BLaER1 (cell line): Measurements from ENCODE around the gene SMYD3.
A peak's percentile ranks its signal among the peaks of the same experiment; 100 is the strongest.

ENCODE experiments used
- H3K27ac ChIP-seq: shearing (Covaris generic); formaldehyde crosslinking; 2 replicates; pipeline ENCODE4 v1.8.1; 2022
- H3K27me3 ChIP-seq: shearing (Covaris generic); formaldehyde crosslinking; 2 replicates; pipeline ENCODE4 v1.8.1; 2022
- H3K36me3 ChIP-seq: shearing (Covaris generic); formaldehyde crosslinking; 2 replicates; pipeline ENCODE4 v1.8.1; 2022
- H3K4me1 ChIP-seq: shearing (Covaris generic); formaldehyde crosslinking; 2 replicates; pipeline ENCODE4 v1.8.1; 2022
- H3K4me2 ChIP-seq: shearing (Covaris generic); formaldehyde crosslinking; 2 replicates; pipeline ENCODE4 v1.8.1; 2022
- H3K4me3 ChIP-seq: shearing (Covaris generic); formaldehyde crosslinking; 2 replicates; pipeline ENCODE4 v1.8.1; 2022
- H3K9ac ChIP-seq: shearing (Covaris generic); formaldehyde crosslinking; 2 replicates; pipeline ENCODE4 v1.8.1; 2022
- H3K9me3 ChIP-seq: shearing (Covaris generic); formaldehyde crosslinking; 2 replicates; pipeline ENCODE4 v1.8.1; 2022
- H4K20me1 ChIP-seq: shearing (Covaris generic); formaldehyde crosslinking; 2 replicates; pipeline ENCODE4 v1.8.1; 2022
- Cebpa-rat ChIP-seq: shearing (Covaris generic); IDR thresholded peaks from 2 replicates; pipeline ENCODE4 v1.8.1; 2022

Gene SMYD3

GRCh38 chr1:245842106-245842505, 665.0 kb downstream of the SMYD3 start:
- no peak for TF ChIP-seq Cebpa-rat
- H3K9ac ChIP-seq, result no peak overlapping the region
- H3K36me3 ChIP-seq, result peaks cover 17% of the 10 kb centered on the region; the same call in 1 of the 2 replicates
- H4K20me1 ChIP-seq, result no peaks in the 10 kb centered on the region
- no peak overlapping the region for H3K27ac ChIP-seq
- H3K4me1 ChIP-seq, result peaks cover 8% of the 10 kb centered on the region
- H3K9me3 ChIP-seq, result no peaks in the 10 kb centered on the region
- no peaks in the 10 kb centered on the region for H3K27me3 ChIP-seq
- peak overlapping the region; percentile 19; the same call in 1 of the 2 replicates for H3K4me2 ChIP-seq
- H3K4me3 ChIP-seq, result no peak overlapping the region

GRCh38 chr1:245840971-245841370, 666.1 kb downstream of the SMYD3 start:
- Histone ChIP-seq H4K20me1 (no peaks in the 10 kb centered on the region), H3K27me3 (no peaks in the 10 kb centered on the region; the same call in 1 of the 2 replicates), H3K9me3 (no peaks in the 10 kb centered on the region), H3K4me2 (no peak overlapping the region), H3K4me3 (no peak overlapping the region), H3K36me3 (peaks cover 23% of the 10 kb centered on the region; the same call in 1 of the 2 replicates), H3K27ac (no peak overlapping the region), H3K9ac (no peak overlapping the region), H3K4me1 (peaks cover 8% of the 10 kb centered on the region)
- TF ChIP-seq Cebpa-rat, result no peak

GRCh38 chr1:245837718-245838117, 669.4 kb downstream of the SMYD3 start:
- Histone ChIP-seq H3K4me2 (no peak overlapping the region), H3K27ac (no peak overlapping the region), H3K9ac (no peak overlapping the region), H3K27me3 (no peaks in the 10 kb centered on the region; the same call in 1 of the 2 replicates), H4K20me1 (no peaks in the 10 kb centered on the region), H3K4me1 (peaks cover 4% of the 10 kb centered on the region), H3K36me3 (peaks cover 22% of the 10 kb centered on the region; the same call in 1 of the 2 replicates), H3K9me3 (no peaks in the 10 kb centered on the region), H3K4me3 (no peak overlapping the region)
- TF ChIP-seq Cebpa-rat, result no peak

- peaks cover 28% of the 10 kb centered on the region for H3K36me3 ChIP-seq
- no peak overlapping the region for H3K9ac ChIP-seq
- no peak overlapping the region for H3K4me2 ChIP-seq
Measured at GRCh38 chr1:245835386-245835785, 671.7 kb downstream of the SMYD3 start.

GRCh38 chr1:245834002-245834401, 673.1 kb downstream of the SMYD3 start:
- Histone ChIP-seq H3K27me3 (no peaks in the 10 kb centered on the region; the same call in 1 of the 2 replicates), H3K9me3 (no peaks in the 10 kb centered on the region), H3K36me3 (peaks cover 28% of the 10 kb centered on the region), H3K4me3 (no peak overlapping the region), H4K20me1 (no peaks in the 10 kb centered on the region), H3K9ac (no peak overlapping the region), H3K27ac (no peak overlapping the region), H3K4me1 (no peaks in the 10 kb centered on the region), H3K4me2 (no peak overlapping the region)
- no peak for TF ChIP-seq Cebpa-rat

More at GRCh38 chr1:245835386-245835785, 671.7 kb downstream of the SMYD3 start:
- Histone ChIP-seq H3K4me1 (no peaks in the 10 kb centered on the region), H3K27ac (no peak overlapping the region), H3K9me3 (no peaks in the 10 kb centered on the region), H4K20me1 (no peaks in the 10 kb centered on the region), H3K27me3 (no peaks in the 10 kb centered on the region; the same call in 1 of the 2 replicates), H3K4me3 (no peak overlapping the region)
- TF ChIP-seq Cebpa-rat, result no peak

GRCh38 chr1:245832771-245833527, 674.1 kb downstream of the SMYD3 start:
- TF ChIP-seq Cebpa-rat, result no peak
- Histone ChIP-seq H3K4me2 (no peak overlapping the region), H3K4me3 (no peak overlapping the region), H3K27ac (no peak overlapping the region), H4K20me1 (no peaks in the 10 kb centered on the region), H3K9ac (no peak overlapping the region), H3K9me3 (no peaks in the 10 kb centered on the region), H3K27me3 (no peaks in the 10 kb centered on the region; the same call in 1 of the 2 replicates), H3K36me3 (peaks cover 28% of the 10 kb centered on the region), H3K4me1 (no peaks in the 10 kb centered on the region)

GRCh38 chr1:245831518-245831917, 675.6 kb downstream of the SMYD3 start:
- no peaks in the 10 kb centered on the region for H4K20me1 ChIP-seq
- peaks cover 28% of the 10 kb centered on the region for H3K36me3 ChIP-seq
- H3K9ac ChIP-seq, result no peak overlapping the region
- no peaks in the 10 kb centered on the region for H3K4me1 ChIP-seq
- H3K27ac ChIP-seq, result no peak overlapping the region
- H3K27me3 ChIP-seq, result no peaks in the 10 kb centered on the region; the same call in 1 of the 2 replicates
- H3K4me2 ChIP-seq, result no peak overlapping the region
- TF ChIP-seq Cebpa-rat, result no peak
- H3K4me3 ChIP-seq, result no peak overlapping the region
- no peaks in the 10 kb centered on the region for H3K9me3 ChIP-seq

GRCh38 chr1:245829826-245830225, 677.3 kb downstream of the SMYD3 start:
- Histone ChIP-seq H4K20me1 (no peaks in the 10 kb centered on the region), H3K9ac (no peak overlapping the region), H3K27ac (no peak overlapping the region), H3K4me1 (no peaks in the 10 kb centered on the region), H3K36me3 (peaks cover 21% of the 10 kb centered on the region), H3K4me3 (no peak overlapping the region), H3K27me3 (no peaks in the 10 kb centered on the region), H3K4me2 (no peak overlapping the region), H3K9me3 (no peaks in the 10 kb centered on the region)
- no peak for TF ChIP-seq Cebpa-rat

- no peak for TF ChIP-seq Cebpa-rat
- 0 out of 2 replicates have a peak, but pooled peaks cover under 1% of the 10 kb centered on the region for H3K9me3 ChIP-seq
- no peak overlapping the region for H3K4me2 ChIP-seq
- no peak overlapping the region for H3K27ac ChIP-seq
- H3K9ac ChIP-seq, result no peak overlapping the region
- H3K27me3 ChIP-seq, result no peaks in the 10 kb centered on the region
- H3K4me3 ChIP-seq, result no peak overlapping the region
- no peaks in the 10 kb centered on the region for H3K4me1 ChIP-seq
- H3K36me3 ChIP-seq, result peaks cover 17% of the 10 kb centered on the region
- H4K20me1 ChIP-seq, result no peaks in the 10 kb centered on the region
Measured at GRCh38 chr1:245829194-245829593, 677.9 kb downstream of the SMYD3 start.

- Histone ChIP-seq H4K20me1 (no peaks in the 10 kb centered on the region), H3K9ac (no peak overlapping the region), H3K27ac (no peak overlapping the region), H3K36me3 (peaks cover 17% of the 10 kb centered on the region), H3K4me3 (no peak overlapping the region), H3K4me2 (no peak overlapping the region), H3K9me3 (peaks cover 5% of the 10 kb centered on the region; the same call in 1 of the 2 replicates), H3K27me3 (no peaks in the 10 kb centered on the region), H3K4me1 (no peaks in the 10 kb centered on the region)
- no peak for TF ChIP-seq Cebpa-rat
Measured at GRCh38 chr1:245827301-245827700, 679.8 kb downstream of the SMYD3 start.
